GM12864 (cell line): Measurements from ENCODE around the gene MYH14.
A peak's percentile ranks its signal among the peaks of the same experiment; 100 is the strongest.

ENCODE experiments used
- DNase-seq: peaks from one replicate; pipeline ENCODE4 v3.0.0-alpha.2; 2011; ENCODE audit warnings: low read depth
- H3K4me3 ChIP-seq: 2 replicates; pipeline ENCODE4 v1.5.1; 2011; ENCODE audit warnings: mild to moderate bottlenecking, low read depth, low read length, control low read depth
- CTCF ChIP-seq: IDR thresholded peaks from 2 replicates; pipeline ENCODE4 v1.5.1; 2011; ENCODE audit warnings: low read depth, mild to moderate bottlenecking, moderate library complexity, low read length, control low read depth, inconsistent platforms; ENCODE audit errors: missing control alignments

Gene MYH14

GRCh38 chr19:50203281-50204080 lies at the start of gene MYH14:
Gene MYH14, plus strand, starts transcription at chr19:50203622. Its CDS starts 6,744 bp downstream, at chr19:50210366.
- H3K4me3 ChIP-seq = no peak within 1 kb of the TSS
- no peak for TF ChIP-seq CTCF
- no peak for DNase-seq

- TF ChIP-seq CTCF = no peak
- H3K4me3 ChIP-seq = no peak overlapping the region
- DNase-seq = no peak
Measured at GRCh38 chr19:50154529-50154928, 48.9 kb upstream of the MYH14 start.

GRCh38 chr19:50155520-50156109 lies 47.8 kb upstream of the MYH14 start:
- peak; percentile 55 for TF ChIP-seq CTCF
- no peak overlapping the region for H3K4me3 ChIP-seq
- DNase-seq = no peak

GRCh38 chr19:50158577-50158976 lies 44.8 kb upstream of the MYH14 start:
- H3K4me3 ChIP-seq = no peak overlapping the region
- DNase-seq = no peak
- no peak for TF ChIP-seq CTCF

GRCh38 chr19:50159078-50159477 lies 44.3 kb upstream of the MYH14 start:
- no peak overlapping the region for H3K4me3 ChIP-seq
- TF ChIP-seq CTCF = no peak
- no peak for DNase-seq

- TF ChIP-seq CTCF = no peak
- no peak for DNase-seq
- no peak within 1 kb of the TSS for H3K4me3 ChIP-seq
Measured at GRCh38 chr19:50162988-50163387, 40.4 kb upstream of the MYH14 start, which contains the start of gene IZUMO2. Gene IZUMO2, minus strand, starts transcription at chr19:50163281. Its CDS starts 87 bp downstream, at chr19:50163194.
